DMS79 (cell line): ENCODE results near the gene NUP188.
A peak's percentile ranks its signal among the peaks of the same experiment; 100 is the strongest.
"Not testable (repeated sequence)": the region's sequence is repeated elsewhere in the genome, so short reads cannot be mapped to it uniquely, and the experiment has no call there.

Experiments
- DNase-seq: peaks from one replicate; lab custom pipeline; 2025; lab: John Stamatoyannopoulos, UW

NUP188 gene

GRCh38 chr9:128943832-128944620, 3.5 kb upstream of the NUP188 start:
- no peak for DNase-seq

- DNase-seq: not testable (repeated sequence)
These were observed 2.5 kb upstream of the NUP188 start for GRCh38 chr9:128944966-128945365.

GRCh38 chr9:128945798-128946501, 1.5 kb upstream of the NUP188 start:
- DNase-seq: no peak

GRCh38 chr9:128946571-128947276, 775 bp upstream of the NUP188 start:
- peak; percentile 19 for DNase-seq

GRCh38 chr9:128947277-128947526, 297 bp upstream of the NUP188 start:
- DNase-seq: no peak

- DNase-seq: not testable (repeated sequence)
These were observed 13.9 kb downstream of the NUP188 start for GRCh38 chr9:128961403-128961802.

- no peak for DNase-seq
These were observed 22.0 kb downstream of the NUP188 start for GRCh38 chr9:128969491-128969890.

GRCh38 chr9:128972956-128973355, 25.5 kb downstream of the NUP188 start:
- DNase-seq: no peak

- no peak for DNase-seq
These were observed 31.6 kb downstream of the NUP188 start for GRCh38 chr9:128979111-128979510.

GRCh38 chr9:128983536-128983935, 36.0 kb downstream of the NUP188 start:
- no peak for DNase-seq

- DNase-seq: no peak
These were observed 39.2 kb downstream of the NUP188 start for GRCh38 chr9:128986671-128987070.

GRCh38 chr9:128987805-128988204, 40.3 kb downstream of the NUP188 start:
- DNase-seq: no peak

- no peak for DNase-seq
These were observed 45.5 kb downstream of the NUP188 start for GRCh38 chr9:128992995-128993394.

- peak; percentile 45 for DNase-seq
These were observed 48.3 kb downstream of the NUP188 start for GRCh38 chr9:128995791-128996190.

- no peak for DNase-seq
These were observed 51.0 kb downstream of the NUP188 start for GRCh38 chr9:128998462-128998861.

GRCh38 chr9:128999581-129000206, 52.2 kb downstream of the NUP188 start:
- DNase-seq: no peak

GRCh38 chr9:129001504-129002325, 54.2 kb downstream of the NUP188 start:
- DNase-seq: no peak

- DNase-seq: no peak
These were observed 55.5 kb downstream of the NUP188 start for GRCh38 chr9:129002992-129003391.

GRCh38 chr9:129004173-129004572, 56.7 kb downstream of the NUP188 start:
- not testable (repeated sequence) for DNase-seq

GRCh38 chr9:129005336-129005997, 58.0 kb downstream of the NUP188 start:
- DNase-seq: no peak
